Muscle layer of colon (tissue), 2 donors: ENCODE data around the gene SPOUT1.
"Not testable (repeated sequence)": the region's sequence is repeated elsewhere in the genome, so short reads cannot be mapped to it uniquely, and the experiment has no call there.

Experiments used
- H3K27ac ChIP-seq: one replicate; pipeline ENCODE4 v1.7.0; 2013; ENCODE audit warnings: low read depth, mild to moderate bottlenecking, low read length, moderate library complexity
- H3K27me3 ChIP-seq, 2 donors: one replicate each; pipeline ENCODE4 v1.7.0; 2013; ENCODE audit warnings: low read length in 2 of 2, mild to moderate bottlenecking in 2 of 2; ENCODE audit not compliant: insufficient read depth in 2 of 2, control insufficient read depth in 1 of 2
- H3K36me3 ChIP-seq: one replicate; pipeline ENCODE4 v1.7.0; 2013; ENCODE audit warnings: mild to moderate bottlenecking, low read length; ENCODE audit not compliant: insufficient read depth
- H3K4me1 ChIP-seq: one replicate; pipeline ENCODE4 v1.7.0; 2013; ENCODE audit warnings: mild to moderate bottlenecking, low read length; ENCODE audit not compliant: insufficient read depth
- H3K4me3 ChIP-seq, 2 donors: one replicate each; pipeline ENCODE4 v1.7.0; 2013; ENCODE audit warnings: low read length in 2 of 2, low read depth in 1 of 2, mild to moderate bottlenecking in 1 of 2, moderate library complexity in 1 of 2
- H3K9ac ChIP-seq: one replicate; pipeline ENCODE4 v1.7.0; 2013; ENCODE audit warnings: low read length
- H3K9me3 ChIP-seq: one replicate; pipeline ENCODE4 v1.7.0; 2013; ENCODE audit warnings: mild to moderate bottlenecking, low read length
- donor health status: abdominal sarcoma.
- donor health status: Adenocarcinoma of cecum.

Gene SPOUT1

GRCh38 chr9:128782669-128783068 is 46.9 kb downstream of the SPOUT1 start:
- peaks cover 5% of the 10 kb centered on the region for H3K4me1 ChIP-seq
- no peaks in the 10 kb centered on the region for H3K9me3 ChIP-seq
- H3K4me3 ChIP-seq, result no peak overlapping the region
- H3K27me3 ChIP-seq, result no peaks in the 10 kb centered on the region
- no peak overlapping the region for H3K27ac ChIP-seq
- H3K9ac ChIP-seq, result no peak overlapping the region
- H3K36me3 ChIP-seq, result no peaks in the 10 kb centered on the region

DNA sequence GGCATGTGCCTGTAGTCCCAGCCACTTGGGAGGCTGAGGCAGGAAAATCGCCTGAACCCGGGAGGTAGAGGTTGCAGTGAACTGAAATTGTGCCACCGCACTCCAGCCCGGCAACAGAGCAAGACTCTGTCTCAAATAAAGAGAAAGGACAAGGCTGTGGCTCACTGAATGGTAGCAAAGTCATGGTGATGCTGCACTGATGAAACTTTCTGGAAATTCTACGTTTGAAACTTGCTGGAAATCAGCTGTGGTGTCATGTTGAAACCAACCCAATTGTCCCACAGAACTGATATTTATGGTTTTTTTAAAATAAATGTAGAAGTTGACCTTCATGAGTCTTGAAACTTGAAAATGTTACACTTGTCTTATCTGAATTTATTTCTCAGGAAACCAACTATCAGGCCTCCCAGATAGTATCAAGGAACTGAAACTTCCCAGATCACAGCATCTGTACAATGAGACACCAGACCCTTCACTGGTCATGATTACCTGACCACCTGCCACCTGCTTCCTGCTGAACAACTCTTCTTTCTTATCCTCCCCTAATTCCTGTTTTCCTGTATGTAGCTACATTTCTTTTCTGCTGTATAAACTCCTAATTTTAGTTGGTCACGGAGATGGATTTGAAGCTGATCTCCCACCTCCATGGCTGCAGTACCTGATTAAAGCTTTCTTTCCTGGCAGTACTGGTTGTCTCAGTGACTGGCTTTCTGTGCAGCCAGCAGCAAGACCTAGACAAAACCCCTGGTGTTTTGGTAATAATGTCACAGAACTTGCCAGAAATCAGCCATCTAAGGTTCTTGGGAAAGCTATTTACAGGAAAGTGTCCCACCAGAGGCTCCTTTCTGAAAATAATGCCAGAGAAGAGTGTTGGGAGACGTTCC is 48.2 kb downstream of the SPOUT1 start:
- Histone ChIP-seq H3K9me3 (no peaks in the 10 kb centered on the region), H3K36me3 (no peaks in the 10 kb centered on the region), H3K9ac (no peak overlapping the region), H3K4me3 (no peak overlapping the region), H3K27me3 (no peaks in the 10 kb centered on the region), H3K27ac (no peak overlapping the region), H3K4me1 (peaks cover 2% of the 10 kb centered on the region)

DNA sequence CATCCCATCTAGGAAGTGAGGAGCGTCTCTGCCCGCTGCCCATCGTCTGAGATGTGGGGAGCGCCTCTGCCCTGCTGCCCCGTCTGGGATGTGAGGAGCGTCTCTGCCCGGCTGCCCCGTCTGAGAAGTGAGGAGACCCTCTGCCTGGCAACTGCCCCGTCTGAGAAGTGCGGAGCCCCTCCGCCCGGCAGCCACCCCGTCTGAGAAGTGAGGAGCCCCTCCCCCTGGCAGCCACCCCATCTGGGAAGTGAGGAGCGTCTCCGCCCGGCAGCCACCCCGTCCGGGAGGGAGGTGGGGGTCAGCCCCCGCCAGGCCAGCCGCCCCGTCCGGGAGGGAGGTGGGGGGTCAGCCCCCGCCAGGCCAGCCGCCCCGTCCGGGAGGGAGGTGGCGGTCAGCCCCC is 49.5 kb downstream of the SPOUT1 start:
- not testable (repeated sequence) for H3K4me3 ChIP-seq

GRCh38 chr9:128774804-128775203 is 54.8 kb downstream of the SPOUT1 start:
- H3K27ac ChIP-seq, result no peak overlapping the region
- H3K27me3 ChIP-seq, result no peaks in the 10 kb centered on the region
- H3K9ac ChIP-seq, result no peak overlapping the region
- no peaks in the 10 kb centered on the region for H3K9me3 ChIP-seq
- peaks cover 14% of the 10 kb centered on the region for H3K4me1 ChIP-seq
- no peaks in the 10 kb centered on the region for H3K36me3 ChIP-seq
- H3K4me3 ChIP-seq, result no peak overlapping the region

More for the DNA sequence above, 49.5 kb downstream of the SPOUT1 start:
- not testable (repeated sequence) for H3K4me1 ChIP-seq, H3K9me3 ChIP-seq, H3K36me3 ChIP-seq, H3K27ac ChIP-seq, H3K9ac ChIP-seq, H3K27me3 ChIP-seq

DNA sequence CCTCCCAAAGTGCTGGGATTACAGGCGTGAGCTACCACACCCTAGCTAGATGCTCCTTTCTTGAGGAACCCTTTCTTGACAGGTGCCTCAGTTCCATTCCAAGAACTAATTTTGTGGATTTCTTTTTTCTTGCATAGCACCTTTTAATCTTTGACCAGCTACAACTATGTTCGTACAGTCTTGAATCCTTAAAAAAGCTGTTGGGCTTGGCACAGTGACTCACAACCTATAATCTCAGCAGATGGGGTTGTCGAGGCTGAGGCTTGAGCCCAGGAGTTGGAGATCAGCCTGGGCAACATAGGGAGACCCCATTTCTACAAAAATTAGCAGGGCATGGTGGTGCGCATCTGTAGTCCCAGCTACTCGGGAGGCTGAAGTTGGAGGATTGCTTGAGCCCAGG is 56.5 kb downstream of the SPOUT1 start:
- Histone ChIP-seq H3K9me3 (no peaks in the 10 kb centered on the region), H3K9ac (no peak overlapping the region), H3K36me3 (peaks cover 4% of the 10 kb centered on the region), H3K4me3 (no peak overlapping the region), H3K4me1 (peaks cover 19% of the 10 kb centered on the region), H3K27ac (no peak overlapping the region), H3K27me3 (no peaks in the 10 kb centered on the region)

DNA sequence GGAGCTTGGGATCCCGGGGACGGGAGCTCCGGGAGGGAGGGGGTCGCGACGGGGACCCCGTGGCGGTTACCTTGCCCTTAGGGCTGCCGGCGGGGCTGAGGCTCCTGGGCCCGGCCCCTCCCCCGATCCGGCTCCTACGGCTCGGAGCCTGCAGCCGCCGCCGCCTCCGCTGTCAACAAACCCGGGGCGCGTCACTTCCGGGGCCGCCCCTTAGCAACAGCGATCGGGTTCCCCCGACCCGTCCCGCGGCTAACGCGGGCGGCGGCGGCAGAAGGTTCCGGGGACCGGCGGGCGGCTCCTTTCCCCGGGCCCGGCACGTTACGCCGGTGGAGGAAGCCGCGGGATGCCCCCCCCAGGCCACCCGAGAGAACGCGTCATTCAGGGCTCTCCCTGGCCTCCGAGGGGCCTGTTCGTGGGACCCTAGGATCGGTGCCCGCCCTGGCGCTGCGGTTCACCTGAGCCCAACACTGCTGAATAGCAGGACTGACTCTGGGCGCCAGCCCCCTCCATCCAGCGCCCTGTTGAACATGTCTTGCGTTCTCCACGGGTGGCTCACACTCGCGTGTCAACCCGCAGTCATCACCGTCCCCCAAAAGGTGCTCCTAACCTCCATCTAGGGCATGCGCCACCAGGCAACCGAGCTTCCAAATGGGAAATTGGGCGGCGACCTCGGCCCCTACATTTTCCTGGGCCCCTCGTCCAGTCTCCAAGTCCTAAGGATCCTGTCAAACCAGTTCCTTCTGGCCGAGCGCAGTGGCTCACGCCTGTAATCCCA is 57.7 kb downstream of the SPOUT1 start, which contains the start of gene ZER1:
Gene ZER1, minus strand, starts transcription at position 183 of the 775 bp plus-strand sequence. CDS start 16,362 bp downstream, outside the sequence.
- peaks cover 11% of the 10 kb centered on the region for H3K36me3 ChIP-seq
- peak within 1 kb of the TSS; percentile 82 for H3K9ac ChIP-seq
- H3K27ac ChIP-seq, result peak within 1 kb of the TSS; percentile 86
- H3K4me1 ChIP-seq, result peaks cover 19% of the 10 kb centered on the region
- H3K9me3 ChIP-seq, result no peaks in the 10 kb centered on the region
- no peaks in the 10 kb centered on the region for H3K27me3 ChIP-seq
- peak within 1 kb of the TSS; percentile 90 to 93 for H3K4me3 ChIP-seq

GRCh38 chr9:128771094-128771721 is 58.4 kb downstream of the SPOUT1 start:
- H3K4me3 ChIP-seq, result peak overlapping the region; percentile 90 to 93
- no peaks in the 10 kb centered on the region for H3K9me3 ChIP-seq
- H3K36me3 ChIP-seq, result peaks cover 11% of the 10 kb centered on the region
- H3K27me3 ChIP-seq, result no peaks in the 10 kb centered on the region
- peak overlapping the region; percentile 80 for H3K9ac ChIP-seq
- peak overlapping the region; percentile 86 for H3K27ac ChIP-seq
- H3K4me1 ChIP-seq, result peaks cover 19% of the 10 kb centered on the region

- Histone ChIP-seq H3K4me1 (peaks cover 19% of the 10 kb centered on the region), H3K9me3 (no peaks in the 10 kb centered on the region), H3K27me3 (no peaks in the 10 kb centered on the region), H3K27ac (peak overlapping the region; percentile 86), H3K4me3 (peak overlapping the region; percentile 90 to 93), H3K9ac (peak overlapping the region; percentile 80), H3K36me3 (peaks cover 11% of the 10 kb centered on the region)
Measured at GRCh38 chr9:128770286-128771030, 59.1 kb downstream of the SPOUT1 start.
